Right renal cortex interstitium (tissue), 3 donors: Measurements from ENCODE around the gene MAPK7. TPM values are rescaled to one million over a fixed set of nuclear protein-coding genes. Genes with fewer than 3 reads are reported as not detected.
A peak's percentile ranks its signal among the peaks of the same experiment; 100 is the strongest.

Experiments
- DNase-seq, 3 donors: peaks; one replicate each; pipeline ENCODE4 v3.0.0-alpha.2; 2013; ENCODE audit warnings: low read depth in 3 of 3, low spot score in 2 of 3
- polyA plus RNA-seq, 3 donors: library from polyadenylated mRNA; unstranded; fragments of 120-200 nt; gene quantifications; one replicate each; pipeline ENCODE4 v1.2.1, GENCODE V29; 2013; ENCODE audit not compliant: insufficient read length in 3 of 3

Gene MAPK7
- polyA plus RNA-seq, 3 donors = 20.1 to 23.2 (median 20.7) TPM

GRCh38 chr17:19414396-19415280, 36.3 kb downstream of the MAPK7 start:
- no peak for DNase-seq

GRCh38 chr17:19415311-19415710, 37.0 kb downstream of the MAPK7 start:
- DNase-seq = no peak

GRCh38 chr17:19415806-19416775, 37.8 kb downstream of the MAPK7 start:
- DNase-seq = no peak

GRCh38 chr17:19417611-19418010, 39.3 kb downstream of the MAPK7 start:
- no peak for DNase-seq

GRCh38 chr17:19418251-19418992, 40.1 kb downstream of the MAPK7 start:
- no peak for DNase-seq

GRCh38 chr17:19421219-19421618, 42.9 kb downstream of the MAPK7 start:
- no peak for DNase-seq

- no peak for DNase-seq
Measured at GRCh38 chr17:19421926-19422325, 43.6 kb downstream of the MAPK7 start.

GRCh38 chr17:19424934-19425868, 46.9 kb downstream of the MAPK7 start:
- peak in 1 of 3 donors; percentile 31 for DNase-seq

- DNase-seq = no peak
Measured at GRCh38 chr17:19426631-19427030, 48.3 kb downstream of the MAPK7 start.

- DNase-seq = no peak
Measured at GRCh38 chr17:19431691-19432090, 53.4 kb downstream of the MAPK7 start.

Other genes starting within 250 kb of the MAPK7 start
- 10 to 100 TPM; 44.8 to 49.6 (median 48.2) TPM for gene EPN2, start 141.1 kb upstream of the MAPK7 start, polyA plus RNA-seq
- gene B9D1, start 15.8 kb upstream of the MAPK7 start, polyA plus RNA-seq = 10 to 100 TPM; 30.7 to 33.3 (median 31.7) TPM
- gene MFAP4, start 8.7 kb downstream of the MAPK7 start, polyA plus RNA-seq = 100 to 1,000 TPM; 207 to 270 (median 245) TPM
- 1 to 10 TPM in 1 of 3 donors, under 1 TPM in 2; 0.61 to 1.4 (median 1.00) TPM for gene RNF112, start 32.7 kb downstream of the MAPK7 start, polyA plus RNA-seq
- 10 to 100 TPM; 18.2 to 25.5 (median 24.5) TPM for gene SLC47A1, start 155.4 kb downstream of the MAPK7 start, polyA plus RNA-seq